Spinal cord (tissue), 10 donors: Measurements from ENCODE around the gene TOGARAM1. TPM values are rescaled to one million over a fixed set of nuclear protein-coding genes. Genes with fewer than 3 reads are reported as not detected.

Experiments
- DNase-seq, 6 donors: peaks; one replicate each; pipeline versions ENCODE4 v3.0.0 to v3.0.0-alpha.2; 2013 to 2015; ENCODE audit warnings: low spot score in 6 of 6, low read depth in 4 of 6
- H3K27ac ChIP-seq: one replicate; pipeline ENCODE4 v1.5.1; 2013; ENCODE audit warnings: low read depth, low read length, control low read depth
- H3K27me3 ChIP-seq: one replicate; pipeline ENCODE4 v1.6.1; 2013; ENCODE audit warnings: low read length; ENCODE audit not compliant: control insufficient read depth, insufficient read depth
- H3K36me3 ChIP-seq: one replicate; pipeline ENCODE4 v1.6.1; 2013; ENCODE audit warnings: low read length; ENCODE audit not compliant: control insufficient read depth, insufficient read depth
- H3K4me1 ChIP-seq: one replicate; pipeline ENCODE4 v1.6.1; 2013; ENCODE audit warnings: low read length; ENCODE audit not compliant: control insufficient read depth, insufficient read depth
- H3K4me3 ChIP-seq: one replicate; pipeline ENCODE4 v1.5.1; 2013; ENCODE audit warnings: low read depth, low read length, control low read depth
- H3K9me3 ChIP-seq: one replicate; pipeline ENCODE4 v1.6.1; 2013; ENCODE audit warnings: low read length; ENCODE audit not compliant: control insufficient read depth, insufficient read depth
- WGBS: methylation state at CpG from one replicate; pipeline ENCODE4 v1.1.5; 2013; ENCODE audit warnings: missing lambda C conversion rate; ENCODE audit not compliant: insufficient coverage; 5-methylcytosine and 5-hydroxymethylcytosine counted together
- polyA plus RNA-seq, 2 donors: library from polyadenylated mRNA; unstranded; fragments of 120-200 nt; gene quantifications; one replicate each; pipeline ENCODE4 v1.2.1, GENCODE V29; 2013; ENCODE audit not compliant: insufficient read length in 2 of 2
- total RNA-seq, 2 donors: library from RNA; depleted of rRNA in 1 of 2; stranded (reverse); fragments of 120-200 nt in 1 of 2; fragments of >200 nt in 1 of 2; gene quantifications; one replicate each; pipeline versions ENCODE4 v1.2.3 to v1.2.4, GENCODE V29; 2013 to 2014
- donor health status: healthy.

TOGARAM1 gene
- total and polyA plus RNA-seq, 4 donors, result 24.8 to 59.2 (median 31.6) TPM

DNA sequence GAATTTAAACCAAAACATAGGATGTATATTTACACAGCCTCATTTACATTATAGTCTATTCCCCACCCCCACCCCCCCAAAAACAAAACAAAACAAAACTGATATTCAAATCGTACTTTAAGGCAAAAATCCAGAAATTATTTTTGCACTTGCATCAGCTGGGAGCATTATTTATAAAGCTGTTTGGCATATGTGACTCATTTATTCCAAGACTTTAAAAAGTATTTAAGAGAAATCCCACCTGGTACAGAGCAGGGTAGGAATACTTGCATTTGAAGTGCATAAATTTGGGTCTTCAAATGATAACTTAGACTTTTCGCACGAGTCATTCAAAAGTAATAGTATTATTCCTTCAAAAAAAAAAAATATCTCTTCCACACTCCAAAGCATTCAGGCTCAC lies 1.3 kb upstream of the TOGARAM1 start:
- no CpG with 5 or more reads among the region's 3 CpGs for WGBS
- no peaks in the 10 kb centered on the region for H3K9me3 ChIP-seq
- H3K4me3 ChIP-seq, result peak overlapping the region; percentile 95
- H3K36me3 ChIP-seq, result no peaks in the 10 kb centered on the region
- no peaks in the 10 kb centered on the region for H3K4me1 ChIP-seq
- no peak for DNase-seq
- H3K27ac ChIP-seq, result peak overlapping the region; percentile 98
- no peaks in the 10 kb centered on the region for H3K27me3 ChIP-seq

DNA sequence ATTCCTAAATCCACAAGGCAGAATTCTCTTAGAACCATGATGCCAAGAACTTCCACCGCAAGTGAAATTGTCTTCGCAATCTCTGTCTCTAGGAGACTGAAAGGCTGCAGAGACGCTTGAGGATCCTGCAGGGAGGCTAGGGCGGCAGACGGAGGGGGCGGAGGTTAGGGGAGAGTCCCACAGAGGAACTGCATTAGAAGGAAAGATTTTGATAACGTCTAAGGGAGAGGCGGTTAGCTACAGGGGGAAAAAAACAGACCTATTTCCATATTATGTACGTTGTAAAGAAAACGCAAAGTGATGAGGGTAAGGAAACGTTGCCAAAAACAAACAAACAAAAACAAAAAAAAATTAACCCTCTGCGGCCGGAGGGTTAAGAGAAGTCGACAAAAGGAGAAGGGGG lies 838 bp upstream of the TOGARAM1 start:
- Histone ChIP-seq H3K27me3 (no peaks in the 10 kb centered on the region), H3K9me3 (no peaks in the 10 kb centered on the region), H3K27ac (peak overlapping the region; percentile 98), H3K4me1 (peaks cover 4% of the 10 kb centered on the region), H3K4me3 (peak overlapping the region; percentile 95), H3K36me3 (no peaks in the 10 kb centered on the region)
- 0% methylated on average over 4 of the region's 14 CpGs for WGBS
- peak in 4 of 6 donors; percentile 42 to 83 (median 72) for DNase-seq

DNA sequence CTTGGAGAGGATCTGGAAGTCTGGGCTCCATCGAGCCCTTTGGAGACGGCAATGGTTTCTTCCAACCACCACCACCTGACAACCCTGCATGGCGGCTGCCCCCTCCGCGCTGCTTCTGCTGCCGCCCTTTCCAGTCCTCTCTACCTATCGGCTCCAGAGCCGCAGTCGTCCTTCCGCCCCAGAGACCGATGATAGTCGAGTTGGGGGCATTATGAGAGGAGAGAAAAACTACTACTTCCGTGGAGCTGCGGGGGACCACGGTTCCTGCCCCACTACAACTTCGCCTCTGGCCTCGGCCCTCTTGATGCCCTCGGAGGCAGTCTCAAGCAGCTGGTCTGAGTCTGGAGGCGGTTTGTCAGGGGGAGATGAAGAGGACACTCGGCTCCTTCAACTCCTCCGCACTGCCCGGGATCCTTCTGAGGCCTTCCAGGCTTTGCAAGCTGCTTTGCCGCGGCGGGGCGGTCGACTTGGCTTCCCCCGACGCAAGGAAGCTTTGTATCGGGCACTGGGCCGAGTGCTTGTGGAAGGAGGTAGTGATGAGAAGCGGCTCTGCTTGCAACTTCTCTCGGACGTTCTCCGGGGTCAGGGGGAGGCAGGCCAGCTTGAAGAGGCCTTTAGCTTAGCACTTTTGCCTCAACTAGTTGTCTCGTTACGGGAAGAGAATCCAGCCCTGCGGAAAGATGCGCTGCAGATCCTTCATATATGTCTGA lies 499 bp downstream of the TOGARAM1 start:
- Histone ChIP-seq H3K4me3 (peak overlapping the region; percentile 95), H3K27me3 (no peaks in the 10 kb centered on the region), H3K9me3 (no peaks in the 10 kb centered on the region), H3K4me1 (peaks cover 9% of the 10 kb centered on the region), H3K27ac (peak overlapping the region; percentile 98), H3K36me3 (no peaks in the 10 kb centered on the region)
- under 1% methylated on average over 24 of the region's 39 CpGs for WGBS
- DNase-seq, result peak in 2 of 6 donors; percentile 40 to 86

DNA sequence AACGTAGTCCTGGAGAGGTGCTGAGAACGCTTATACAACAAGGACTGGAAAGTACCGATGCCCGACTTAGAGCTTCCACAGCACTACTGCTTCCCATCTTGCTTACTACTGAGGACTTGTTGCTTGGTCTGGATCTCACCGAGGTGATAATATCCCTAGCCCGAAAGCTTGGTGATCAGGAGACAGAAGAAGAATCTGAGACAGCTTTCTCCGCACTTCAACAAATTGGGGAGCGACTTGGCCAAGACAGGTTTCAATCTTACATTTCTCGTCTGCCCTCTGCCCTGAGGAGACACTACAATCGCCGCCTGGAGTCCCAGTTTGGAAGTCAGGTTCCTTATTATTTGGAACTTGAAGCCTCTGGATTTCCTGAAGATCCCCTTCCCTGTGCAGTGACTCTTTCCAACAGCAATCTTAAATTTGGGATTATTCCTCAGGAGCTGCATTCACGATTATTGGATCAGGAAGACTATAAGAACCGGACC lies 1.1 kb downstream of the TOGARAM1 start:
- Histone ChIP-seq H3K27me3 (no peaks in the 10 kb centered on the region), H3K4me3 (peak overlapping the region; percentile 95), H3K27ac (peak overlapping the region; percentile 98), H3K36me3 (no peaks in the 10 kb centered on the region), H3K4me1 (peaks cover 10% of the 10 kb centered on the region), H3K9me3 (no peaks in the 10 kb centered on the region)
- 3% methylated on average over 11 of the region's 13 CpGs for WGBS
- no peak for DNase-seq

DNA sequence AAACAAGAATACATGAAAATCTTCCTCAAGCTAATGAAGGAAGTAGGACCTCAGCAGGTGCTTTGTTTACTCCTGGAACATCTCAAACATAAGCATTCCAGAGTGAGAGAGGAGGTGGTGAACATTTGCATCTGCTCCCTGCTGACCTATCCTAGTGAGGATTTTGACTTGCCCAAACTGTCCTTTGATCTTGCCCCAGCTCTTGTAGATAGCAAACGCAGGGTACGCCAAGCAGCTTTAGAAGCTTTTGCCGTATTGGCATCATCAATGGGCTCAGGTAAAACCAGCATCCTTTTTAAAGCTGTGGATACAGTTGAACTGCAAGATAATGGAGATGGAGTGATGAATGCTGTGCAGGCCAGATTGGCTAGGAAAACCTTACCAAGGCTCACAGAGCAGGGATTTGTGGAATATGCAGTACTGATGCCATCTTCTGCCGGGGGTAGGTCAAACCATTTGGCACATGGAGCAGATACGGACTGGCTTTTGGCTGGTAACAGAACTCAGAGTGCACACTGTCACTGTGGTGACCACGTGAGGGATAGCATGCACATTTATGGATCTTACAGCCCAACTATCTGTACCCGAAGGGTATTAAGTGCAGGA lies 1.9 kb downstream of the TOGARAM1 start:
- peak overlapping the region; percentile 98 for H3K27ac ChIP-seq
- H3K4me3 ChIP-seq, result peak overlapping the region; percentile 95
- H3K9me3 ChIP-seq, result no peaks in the 10 kb centered on the region
- DNase-seq, result peak in 2 of 6 donors; percentile 29 to 50
- peaks cover under 1% of the 10 kb centered on the region for H3K36me3 ChIP-seq
- H3K4me1 ChIP-seq, result peaks cover 15% of the 10 kb centered on the region
- no peaks in the 10 kb centered on the region for H3K27me3 ChIP-seq
- 20% methylated on average over 5 of the region's 7 CpGs for WGBS

DNA sequence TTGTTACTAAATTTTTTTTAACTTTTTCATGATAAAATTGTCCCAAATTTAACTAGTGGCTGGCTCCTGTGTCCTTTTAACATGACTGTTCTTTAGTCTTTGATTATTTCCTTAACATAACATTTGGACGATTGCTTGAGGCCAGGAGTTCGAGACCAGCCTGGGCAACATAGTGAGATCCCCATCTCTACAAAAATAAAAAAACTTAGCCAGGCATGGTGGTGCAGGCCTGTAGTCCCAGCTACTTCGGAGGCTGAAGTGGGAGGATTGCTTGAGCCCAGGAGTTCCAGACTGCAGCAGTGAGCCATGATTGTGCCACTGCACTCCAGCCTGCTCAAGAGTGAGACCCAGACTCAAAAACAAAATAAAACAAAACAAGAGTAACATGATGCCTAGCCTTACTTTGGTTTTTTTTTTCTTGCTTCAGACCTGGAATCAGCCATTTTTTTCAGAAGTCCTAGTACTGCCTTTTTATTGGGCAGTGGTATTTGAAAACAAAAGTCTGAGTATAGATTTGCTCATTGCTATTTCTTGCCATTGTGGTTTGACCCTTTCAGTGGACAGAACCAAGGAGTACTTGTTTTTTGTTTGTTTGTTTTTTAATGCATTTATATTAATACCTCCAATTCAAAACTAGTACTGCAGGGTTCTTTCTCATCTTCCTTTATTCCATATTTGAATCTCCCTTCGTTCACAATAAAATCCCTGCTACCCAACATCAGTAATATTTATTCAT lies 4.8 kb downstream of the TOGARAM1 start:
- Histone ChIP-seq H3K4me3 (peak overlapping the region; percentile 31), H3K4me1 (peaks cover 20% of the 10 kb centered on the region), H3K36me3 (peaks cover 4% of the 10 kb centered on the region), H3K9me3 (peaks cover 2% of the 10 kb centered on the region), H3K27ac (no peak overlapping the region), H3K27me3 (no peaks in the 10 kb centered on the region)
- WGBS, result 73% methylated on average over 2 of the region's 4 CpGs
- no peak for DNase-seq

DNA sequence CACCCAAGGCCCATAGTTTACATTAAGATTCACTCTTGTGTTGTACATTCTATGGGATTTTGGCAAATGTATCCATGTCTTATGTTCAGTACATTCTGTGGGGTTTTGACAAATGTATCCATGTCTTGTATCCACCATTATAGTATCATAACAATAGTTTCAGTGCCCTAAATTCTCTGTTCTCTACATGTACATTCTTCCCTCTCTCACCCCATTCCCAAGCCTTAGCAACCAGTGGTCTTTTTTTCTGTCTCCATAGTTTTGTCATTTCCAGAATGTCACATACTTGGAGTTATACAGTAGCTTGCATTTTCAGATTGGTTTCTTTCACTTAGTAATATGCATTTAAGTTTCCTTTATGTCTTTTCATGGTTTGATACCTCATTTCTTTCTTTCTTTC lies 6.7 kb downstream of the TOGARAM1 start:
- H3K27me3 ChIP-seq, result no peaks in the 10 kb centered on the region
- no peak overlapping the region for H3K4me3 ChIP-seq
- peaks cover 4% of the 10 kb centered on the region for H3K36me3 ChIP-seq
- no peak overlapping the region for H3K27ac ChIP-seq
- H3K9me3 ChIP-seq, result peaks cover 2% of the 10 kb centered on the region
- peaks cover 20% of the 10 kb centered on the region for H3K4me1 ChIP-seq
- DNase-seq, result no peak

DNA sequence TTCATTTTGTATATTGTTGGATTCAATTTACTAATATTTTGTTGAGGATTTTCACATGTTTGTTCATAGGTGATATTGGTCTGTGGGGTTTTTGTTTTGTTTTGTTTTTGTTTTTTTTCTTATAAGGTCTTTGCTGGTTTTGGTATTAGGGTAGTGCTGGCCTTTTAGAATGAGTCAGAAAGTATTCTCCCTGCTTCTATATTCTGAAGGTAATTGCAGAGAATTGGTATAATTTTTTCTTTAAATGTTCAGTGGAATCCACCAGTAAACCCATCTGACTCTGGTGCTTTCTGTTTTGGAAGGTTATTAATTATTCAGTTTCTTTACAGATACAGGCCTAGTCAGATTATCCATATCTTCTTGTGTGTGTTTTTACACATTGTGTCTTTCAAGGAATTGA lies 8.9 kb downstream of the TOGARAM1 start:
- Histone ChIP-seq H3K27ac (no peak overlapping the region), H3K36me3 (peaks cover 4% of the 10 kb centered on the region), H3K4me3 (no peak overlapping the region), H3K27me3 (no peaks in the 10 kb centered on the region), H3K4me1 (peaks cover 18% of the 10 kb centered on the region), H3K9me3 (peaks cover 2% of the 10 kb centered on the region)
- no peak for DNase-seq

DNA sequence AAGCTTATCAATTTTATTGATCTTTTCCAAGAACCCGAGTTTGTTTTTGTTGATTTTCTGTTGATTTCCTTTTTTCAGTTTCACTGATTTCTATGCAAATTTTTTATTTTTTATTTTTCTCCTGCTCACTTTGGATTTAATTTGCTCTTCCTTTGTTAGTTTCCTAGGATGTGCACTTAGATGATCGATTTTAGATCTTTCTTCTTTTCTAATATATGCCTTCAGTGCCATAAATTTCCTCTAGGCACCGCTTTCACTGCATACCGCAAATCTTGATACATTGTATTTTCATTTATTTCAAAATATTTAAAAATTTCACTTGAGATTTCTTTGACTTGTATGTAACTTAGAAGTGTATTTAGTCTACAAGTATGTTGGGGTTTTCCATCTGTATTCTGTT lies 9.5 kb downstream of the TOGARAM1 start:
- WGBS, result no CpG with 5 or more reads among the region's 4 CpGs
- Histone ChIP-seq H3K4me1 (peaks cover 15% of the 10 kb centered on the region), H3K4me3 (no peak overlapping the region)

More for the DNA sequence above, 9.5 kb downstream of the TOGARAM1 start:
- Histone ChIP-seq H3K36me3 (peaks cover 4% of the 10 kb centered on the region), H3K27ac (no peak overlapping the region), H3K9me3 (peaks cover 2% of the 10 kb centered on the region), H3K27me3 (no peaks in the 10 kb centered on the region)
- no peak for DNase-seq
